ENCODE data around the gene UGT1A10. TPM values are rescaled to one million over a fixed set of nuclear protein-coding genes. Genes with fewer than 3 reads are reported as not detected.

Gene UGT1A10
- total RNA-seq, 1 experiment from 2014 or later: 1.0 TPM

- no peak for TF ChIP-seq CTCF (IDR thresholded peaks at IDR 0.05; ENCODE audit: insufficient read depth in 1 of 2, low read depth in 1 of 2, low read length in 1 of 2, severe bottlenecking in 1 of 2, unreplicated experiment in 1 of 2)
- POLR2A ChIA-PET: no interaction called here
Measured at GRCh38 chr2:233658610-233659009, 22.4 kb downstream of the UGT1A10 start.

GRCh38 chr2:233663911-233664310 lies 27.7 kb downstream of the UGT1A10 start:
- intact Hi-C loops (cut with micrococcal nuclease; ENCODE audit: unreplicated experiment): no loop called here
- BruUV-seq (replicated peaks): no TSS peak
- 0 out of 2 replicates have a peak, but pooled peaks cover 4% of the 10 kb centered on the region for H3K4me1 ChIP-seq
- peaks cover 10% of the 10 kb centered on the region for H3K9me3 Mint-ChIP-seq (ENCODE audit: unreplicated experiment)
- no peaks in the 10 kb centered on the region for H3K27me3 Mint-ChIP-seq (ENCODE audit: insufficient read depth, unreplicated experiment)
- no peak for DNase-seq
- no peak overlapping the region for H3K4me3 Mint-ChIP-seq (ENCODE audit: unreplicated experiment)
- H3K36me3 ChIP-seq (ENCODE audit: control insufficient read depth, insufficient read depth, low read length): no peaks in the 10 kb centered on the region
- H3K4me3 ChIP-seq (ENCODE audit: low read depth, low read length): no peak overlapping the region
- H3K9me3 ChIP-seq: no peaks in the 10 kb centered on the region
- H3K27me3 ChIP-seq (replicated peaks; ENCODE audit: control insufficient read depth, insufficient read depth, low read length): no peaks in the 10 kb centered on the region
- H3K27ac Mint-ChIP-seq (ENCODE audit: unreplicated experiment): no peak overlapping the region
- H3K36me3 Mint-ChIP-seq (ENCODE audit: insufficient read depth, unreplicated experiment): no peaks in the 10 kb centered on the region
- TF ChIP-seq CTCF (IDR thresholded peaks at IDR 0.05; ENCODE audit: insufficient read depth in 1 of 2, low read depth in 1 of 2, low read length in 1 of 2, severe bottlenecking in 1 of 2, unreplicated experiment in 1 of 2): no peak
- POLR2A ChIA-PET: no interaction called here
- no peaks in the 10 kb centered on the region for H3K4me1 Mint-ChIP-seq (ENCODE audit: low read depth, unreplicated experiment)
- CTCF ChIA-PET: no interaction called here

More at GRCh38 chr2:233658610-233659009, 22.4 kb downstream of the UGT1A10 start:
- DNase-seq: no peak
- H3K4me3 Mint-ChIP-seq (ENCODE audit: unreplicated experiment): no peak overlapping the region
- H3K9me3 Mint-ChIP-seq (ENCODE audit: unreplicated experiment): no peaks in the 10 kb centered on the region
- Histone ChIP-seq H3K27me3 (replicated peaks; ENCODE audit: control insufficient read depth, insufficient read depth, low read length) (no peaks in the 10 kb centered on the region), H3K4me3 (ENCODE audit: low read depth, low read length) (no peak overlapping the region), H3K9me3 (no peaks in the 10 kb centered on the region), H3K36me3 (ENCODE audit: control insufficient read depth, insufficient read depth, low read length) (no peaks in the 10 kb centered on the region), H3K4me1 (no peaks in the 10 kb centered on the region)
- H3K36me3 Mint-ChIP-seq (ENCODE audit: insufficient read depth, unreplicated experiment): no peaks in the 10 kb centered on the region
- no TSS peak for BruUV-seq (replicated peaks)
- H3K4me1 Mint-ChIP-seq (ENCODE audit: low read depth, unreplicated experiment): no peaks in the 10 kb centered on the region
- no peak overlapping the region for H3K27ac Mint-ChIP-seq (ENCODE audit: unreplicated experiment)
- intact Hi-C loops (cut with micrococcal nuclease; ENCODE audit: unreplicated experiment): no loop called here
- CTCF ChIA-PET: no interaction called here
- H3K27me3 Mint-ChIP-seq (ENCODE audit: insufficient read depth, unreplicated experiment): no peaks in the 10 kb centered on the region

- Histone ChIP-seq H3K27me3 (replicated peaks; ENCODE audit: control insufficient read depth, insufficient read depth, low read length) (no peaks in the 10 kb centered on the region), H3K4me3 (ENCODE audit: low read depth, low read length) (no peak overlapping the region)
- POLR2A ChIA-PET: no interaction called here
Measured at GRCh38 chr2:233668605-233669260, 32.5 kb downstream of the UGT1A10 start.

More at GRCh38 chr2:233668605-233669260, 32.5 kb downstream of the UGT1A10 start:
- intact Hi-C loops (cut with micrococcal nuclease; ENCODE audit: unreplicated experiment): no loop called here
- CTCF ChIA-PET: no interaction called here
- Mint-ChIP-seq H3K4me3 (ENCODE audit: unreplicated experiment) (no peak overlapping the region), H3K9me3 (ENCODE audit: unreplicated experiment) (peaks cover 9% of the 10 kb centered on the region), H3K27ac (ENCODE audit: unreplicated experiment) (no peak overlapping the region), H3K4me1 (ENCODE audit: low read depth, unreplicated experiment) (no peaks in the 10 kb centered on the region), H3K36me3 (ENCODE audit: insufficient read depth, unreplicated experiment) (no peaks in the 10 kb centered on the region), H3K27me3 (ENCODE audit: insufficient read depth, unreplicated experiment) (no peaks in the 10 kb centered on the region)
- no peak for TF ChIP-seq CTCF (IDR thresholded peaks at IDR 0.05; ENCODE audit: insufficient read depth in 1 of 2, low read depth in 1 of 2, low read length in 1 of 2, severe bottlenecking in 1 of 2, unreplicated experiment in 1 of 2)
- 0 out of 2 replicates have a peak, but pooled peaks cover 3% of the 10 kb centered on the region for H3K4me1 ChIP-seq
- no peaks in the 10 kb centered on the region for H3K9me3 ChIP-seq
- no TSS peak for BruUV-seq (replicated peaks)
- DNase-seq: no peak
- H3K36me3 ChIP-seq (ENCODE audit: control insufficient read depth, insufficient read depth, low read length): no peaks in the 10 kb centered on the region
